ENCODE results near the gene IQSEC3.

Gene IQSEC3

DNA sequence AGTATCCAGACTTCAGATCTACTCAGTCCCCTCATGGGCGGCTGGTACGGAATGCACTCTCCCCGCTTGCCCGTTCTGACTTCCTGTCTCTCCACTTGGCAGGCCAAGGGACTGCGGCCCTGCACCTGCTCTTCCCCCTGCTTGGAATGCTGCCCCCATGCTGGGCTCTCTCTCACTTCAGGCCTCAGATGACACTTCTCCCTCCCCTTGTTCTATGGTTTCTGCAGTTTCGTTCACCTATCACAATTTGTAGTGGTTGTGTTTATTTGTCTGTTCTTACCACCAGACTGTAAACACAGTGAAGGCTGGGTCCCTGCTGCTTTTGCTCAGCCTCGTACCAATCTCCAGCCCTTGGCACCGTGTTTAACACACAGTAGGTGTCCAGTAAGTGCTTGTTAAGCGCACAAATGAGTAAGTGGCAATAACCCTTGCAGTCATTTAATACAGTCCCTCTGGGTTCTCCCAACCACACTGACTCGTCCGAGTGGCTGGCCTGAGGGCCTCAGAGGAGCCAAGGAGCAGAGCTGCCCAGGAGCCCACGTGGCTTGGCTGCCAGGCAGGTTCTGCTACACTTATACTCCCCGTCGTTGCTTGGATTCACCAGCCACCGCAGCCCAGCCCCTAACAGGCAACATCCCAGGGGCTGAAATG, 135.6 kb downstream of the IQSEC3 start:
- Histone ChIP-seq H3K36me3 (replicated peaks; ENCODE audit: low read depth, low read length) (no peaks in the 10 kb centered on the region), H3K27ac (ENCODE audit: low read length) (no peak overlapping the region), H3K9ac (ENCODE audit: low read length) (no peak overlapping the region), H3K79me2 (ENCODE audit: low read length) (no peaks in the 10 kb centered on the region), H3K27me3 (ENCODE audit: low read depth, low read length) (peaks cover 9% of the 10 kb centered on the region; the same call in 1 of the 2 replicates), H3K4me3 (ENCODE audit: low read length) (no peak overlapping the region), H3K4me1 (ENCODE audit: low read length) (no peaks in the 10 kb centered on the region), H3K9me3 (ENCODE audit: insufficient read depth, low read length) (no peaks in the 10 kb centered on the region), H4K20me1 (ENCODE audit: insufficient read depth, low read length) (no peaks in the 10 kb centered on the region), H3K4me2 (ENCODE audit: low read length) (no peak overlapping the region), H2AFZ (ENCODE audit: low read depth, low read length) (no peak overlapping the region)
- no peak for TF ChIP-seq EZH2phosphoT487 (IDR thresholded peaks at IDR 0.05; ENCODE audit: low read depth)
- TF ChIP-seq CTCF (IDR thresholded peaks at IDR 0.05; ENCODE audit: low read depth, low read length): no peak

DNA sequence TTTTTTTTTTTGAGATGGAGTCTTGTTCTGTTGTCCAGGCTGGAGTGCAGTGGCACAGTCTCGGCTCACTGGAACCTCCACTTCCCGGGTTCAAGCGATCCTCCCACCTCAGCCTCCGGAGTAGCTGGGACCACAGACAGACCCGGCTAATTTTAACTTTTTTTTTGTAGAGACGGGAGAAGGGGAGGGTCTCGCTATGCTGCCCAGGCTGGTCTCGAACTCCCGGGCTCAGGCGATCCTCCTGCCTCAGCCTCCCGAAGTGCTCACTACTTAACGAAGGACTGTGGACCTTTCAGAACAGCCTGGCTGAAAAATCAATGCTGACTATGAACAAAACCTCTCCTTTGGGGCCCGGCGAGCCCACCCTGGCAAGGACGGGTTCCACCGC, 136.5 kb downstream of the IQSEC3 start:
- no peaks in the 10 kb centered on the region for H3K36me3 ChIP-seq (replicated peaks; ENCODE audit: low read depth, low read length)
- H3K79me2 ChIP-seq (ENCODE audit: low read length): no peaks in the 10 kb centered on the region
- H3K4me1 ChIP-seq (ENCODE audit: low read length): no peaks in the 10 kb centered on the region
- H4K20me1 ChIP-seq (ENCODE audit: insufficient read depth, low read length): no peaks in the 10 kb centered on the region
- no peak overlapping the region for H2AFZ ChIP-seq (ENCODE audit: low read depth, low read length)
- no peak overlapping the region for H3K27ac ChIP-seq (ENCODE audit: low read length)
- no peak overlapping the region for H3K4me3 ChIP-seq (ENCODE audit: low read length)
- no peaks in the 10 kb centered on the region for H3K9me3 ChIP-seq (ENCODE audit: insufficient read depth, low read length)
- no peak overlapping the region for H3K4me2 ChIP-seq (ENCODE audit: low read length)
- TF ChIP-seq CTCF (IDR thresholded peaks at IDR 0.05; ENCODE audit: low read depth, low read length) (no peak), EZH2phosphoT487 (IDR thresholded peaks at IDR 0.05; ENCODE audit: low read depth) (no peak)
- peaks cover 9% of the 10 kb centered on the region; the same call in 1 of the 2 replicates for H3K27me3 ChIP-seq (ENCODE audit: low read depth, low read length)
- no peak overlapping the region for H3K9ac ChIP-seq (ENCODE audit: low read length)

- Histone ChIP-seq H3K4me1 (ENCODE audit: low read length) (no peaks in the 10 kb centered on the region), H3K4me2 (ENCODE audit: low read length) (no peak overlapping the region), H3K9me3 (ENCODE audit: insufficient read depth, low read length) (no peaks in the 10 kb centered on the region), H3K36me3 (replicated peaks; ENCODE audit: low read depth, low read length) (no peaks in the 10 kb centered on the region), H3K79me2 (ENCODE audit: low read length) (no peaks in the 10 kb centered on the region), H2AFZ (ENCODE audit: low read depth, low read length) (no peak overlapping the region), H4K20me1 (ENCODE audit: insufficient read depth, low read length) (no peaks in the 10 kb centered on the region), H3K27me3 (ENCODE audit: low read depth, low read length) (peaks cover 9% of the 10 kb centered on the region; the same call in 1 of the 2 replicates), H3K27ac (ENCODE audit: low read length) (no peak overlapping the region), H3K9ac (ENCODE audit: low read length) (no peak overlapping the region), H3K4me3 (ENCODE audit: low read length) (no peak overlapping the region)
- TF ChIP-seq CTCF (IDR thresholded peaks at IDR 0.05; ENCODE audit: low read depth, low read length) (no peak), EZH2phosphoT487 (IDR thresholded peaks at IDR 0.05; ENCODE audit: low read depth) (no peak)
These were observed 137.1 kb downstream of the IQSEC3 start for GRCh38 chr12:203462-204260.

GRCh38 chr12:204261-204678, 137.7 kb downstream of the IQSEC3 start:
- H3K79me2 ChIP-seq (ENCODE audit: low read length): no peaks in the 10 kb centered on the region
- no peaks in the 10 kb centered on the region for H3K4me1 ChIP-seq (ENCODE audit: low read length)
- TF ChIP-seq CTCF (IDR thresholded peaks at IDR 0.05; ENCODE audit: low read depth, low read length) (no peak), EZH2phosphoT487 (IDR thresholded peaks at IDR 0.05; ENCODE audit: low read depth) (no peak)
- H3K36me3 ChIP-seq (replicated peaks; ENCODE audit: low read depth, low read length): no peaks in the 10 kb centered on the region
- H2AFZ ChIP-seq (ENCODE audit: low read depth, low read length): no peak overlapping the region
- H4K20me1 ChIP-seq (ENCODE audit: insufficient read depth, low read length): no peaks in the 10 kb centered on the region
- H3K9ac ChIP-seq (ENCODE audit: low read length): no peak overlapping the region
- no peaks in the 10 kb centered on the region for H3K9me3 ChIP-seq (ENCODE audit: insufficient read depth, low read length)
- no peak overlapping the region for H3K4me2 ChIP-seq (ENCODE audit: low read length)
- H3K4me3 ChIP-seq (ENCODE audit: low read length): no peak overlapping the region
- H3K27ac ChIP-seq (ENCODE audit: low read length): no peak overlapping the region
- H3K27me3 ChIP-seq (ENCODE audit: low read depth, low read length): peaks cover 9% of the 10 kb centered on the region; the same call in 1 of the 2 replicates

All from OCI-LY3 (cell line).